ENCODE measurements around the gene CDK5RAP3.
"Not testable (repeated sequence)": the region's sequence is repeated elsewhere in the genome, so short reads cannot be mapped to it uniquely, and the experiment has no call there.

Gene CDK5RAP3, protein sequence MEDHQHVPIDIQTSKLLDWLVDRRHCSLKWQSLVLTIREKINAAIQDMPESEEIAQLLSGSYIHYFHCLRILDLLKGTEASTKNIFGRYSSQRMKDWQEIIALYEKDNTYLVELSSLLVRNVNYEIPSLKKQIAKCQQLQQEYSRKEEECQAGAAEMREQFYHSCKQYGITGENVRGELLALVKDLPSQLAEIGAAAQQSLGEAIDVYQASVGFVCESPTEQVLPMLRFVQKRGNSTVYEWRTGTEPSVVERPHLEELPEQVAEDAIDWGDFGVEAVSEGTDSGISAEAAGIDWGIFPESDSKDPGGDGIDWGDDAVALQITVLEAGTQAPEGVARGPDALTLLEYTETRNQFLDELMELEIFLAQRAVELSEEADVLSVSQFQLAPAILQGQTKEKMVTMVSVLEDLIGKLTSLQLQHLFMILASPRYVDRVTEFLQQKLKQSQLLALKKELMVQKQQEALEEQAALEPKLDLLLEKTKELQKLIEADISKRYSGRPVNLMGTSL

DNA sequence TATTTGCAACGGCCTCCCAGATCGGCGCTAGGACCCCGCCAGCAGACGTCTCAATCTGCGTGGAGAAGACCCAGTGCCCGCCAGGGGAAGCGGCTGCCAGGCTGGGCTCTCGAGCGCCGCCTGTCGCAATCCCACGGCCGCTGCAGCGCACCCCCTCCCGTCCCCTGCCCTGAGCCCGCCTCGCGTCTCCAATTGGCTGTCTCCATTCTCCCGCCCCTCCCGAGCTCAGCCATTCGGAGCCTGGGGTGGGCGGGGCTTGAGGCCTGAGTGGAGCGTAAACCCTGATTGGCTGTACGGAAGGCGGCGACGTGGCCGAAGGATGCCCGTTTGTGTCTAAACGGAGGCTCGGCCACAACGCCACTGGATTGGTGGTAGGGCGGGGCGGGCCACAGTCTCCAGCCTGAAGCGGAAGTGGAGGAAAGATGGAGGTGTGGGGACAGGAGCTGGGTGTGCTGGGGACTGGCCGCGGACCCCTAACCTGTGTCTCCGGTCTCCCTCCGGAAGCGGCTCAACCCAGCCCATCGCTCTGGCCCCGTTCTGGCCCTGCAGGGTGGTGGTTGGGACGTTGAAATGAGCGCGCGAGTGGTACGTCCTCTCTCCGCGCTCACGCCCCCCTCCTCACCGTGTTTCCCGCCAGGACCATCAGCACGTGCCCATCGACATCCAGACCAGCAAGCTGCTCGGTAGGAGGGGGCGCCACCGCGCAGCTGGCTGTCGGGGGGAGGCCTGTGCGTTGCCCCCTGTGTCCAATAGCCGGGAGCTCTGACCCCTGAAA lies at the start of gene CDK5RAP3:
CDK5RAP3 (plus strand) TSS at position 389 of the 775 bp plus-strand sequence; CDS start at position 423, 34 bp downstream.
- DNase-seq: peak; percentile 99

DNA sequence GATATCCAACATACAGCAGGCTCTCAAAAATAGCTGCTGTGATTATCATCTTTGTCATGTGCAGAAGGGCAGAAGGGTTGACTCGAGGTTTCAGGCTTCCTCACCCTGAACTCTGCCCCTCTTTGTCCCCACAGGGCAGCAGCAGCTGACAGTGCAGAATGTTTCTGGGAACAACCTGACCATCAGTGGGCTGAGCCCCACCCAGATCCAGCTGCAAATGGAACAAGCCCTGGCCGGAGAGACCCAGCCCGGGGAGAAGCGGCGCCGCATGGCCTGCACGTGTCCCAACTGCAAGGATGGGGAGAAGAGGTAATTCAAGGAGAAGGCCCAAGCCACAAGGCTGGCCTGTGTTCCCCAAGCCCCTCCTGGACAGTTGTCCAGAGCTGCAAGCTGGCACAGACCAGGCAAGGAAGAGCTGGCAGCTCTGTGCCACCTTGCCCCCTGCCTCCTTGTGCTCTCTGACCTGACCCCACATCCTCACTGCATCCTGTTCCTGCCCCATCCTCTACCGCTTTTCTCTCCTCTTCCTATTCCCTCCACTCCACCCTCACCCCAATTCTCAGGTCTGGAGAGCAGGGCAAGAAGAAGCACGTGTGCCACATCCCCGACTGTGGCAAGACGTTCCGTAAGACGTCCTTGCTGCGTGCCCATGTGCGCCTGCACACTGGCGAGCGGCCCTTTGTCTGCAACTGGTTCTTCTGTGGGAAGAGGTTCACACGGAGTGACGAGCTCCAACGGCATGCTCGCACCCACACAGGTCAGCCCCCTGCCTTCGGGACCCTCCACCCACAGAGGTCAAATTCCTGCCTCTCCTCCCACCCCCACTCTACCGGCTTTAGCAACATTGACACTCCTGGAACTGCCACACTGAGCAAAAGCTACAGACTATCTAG lies 45.9 kb upstream of the CDK5RAP3 start:
- DNase-seq: no peak

DNA sequence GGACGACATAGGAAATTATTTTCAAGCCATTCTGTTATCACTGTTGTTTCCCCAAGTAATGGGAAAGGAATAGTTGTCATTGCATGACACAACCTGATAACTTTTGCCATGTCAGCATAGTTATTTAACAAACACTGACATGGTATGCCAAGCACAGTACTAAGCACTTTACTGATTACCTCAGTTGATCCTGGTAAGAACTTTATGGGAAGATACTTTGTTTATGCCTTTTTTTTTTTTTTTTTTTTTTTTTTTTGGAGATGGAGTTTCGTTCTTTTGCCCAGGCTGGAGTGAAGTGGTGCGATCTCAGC lies 45.3 kb upstream of the CDK5RAP3 start:
- no peak for DNase-seq

DNA sequence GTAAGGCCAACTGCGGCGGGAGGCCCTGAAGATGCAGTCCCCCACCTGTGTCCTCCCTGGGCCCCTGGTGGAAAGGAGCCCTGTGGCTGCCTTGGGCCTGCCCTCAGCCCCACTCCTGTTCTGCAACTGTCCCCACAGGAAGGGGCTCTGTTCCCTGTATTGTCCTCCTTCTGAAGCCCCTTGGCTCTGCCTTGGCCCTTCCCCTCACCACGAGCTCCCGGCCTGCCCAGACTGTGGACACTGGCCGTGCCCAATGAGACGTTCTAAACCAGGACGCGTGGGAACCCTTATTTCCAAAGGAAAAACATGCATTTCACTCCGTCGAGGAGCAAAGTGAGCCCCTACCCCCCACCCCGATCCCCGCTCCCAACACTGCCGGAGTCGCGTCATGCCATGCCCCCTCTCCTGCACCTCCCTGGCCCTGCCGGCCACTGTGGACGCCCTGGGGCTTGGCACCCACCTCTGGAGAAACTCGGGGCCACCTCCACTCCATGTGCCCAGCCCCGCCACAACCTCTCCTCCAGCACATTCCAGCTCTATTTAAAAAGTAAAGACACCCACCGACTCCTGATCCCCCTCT lies 43.0 kb upstream of the CDK5RAP3 start:
- no peak for DNase-seq

DNA sequence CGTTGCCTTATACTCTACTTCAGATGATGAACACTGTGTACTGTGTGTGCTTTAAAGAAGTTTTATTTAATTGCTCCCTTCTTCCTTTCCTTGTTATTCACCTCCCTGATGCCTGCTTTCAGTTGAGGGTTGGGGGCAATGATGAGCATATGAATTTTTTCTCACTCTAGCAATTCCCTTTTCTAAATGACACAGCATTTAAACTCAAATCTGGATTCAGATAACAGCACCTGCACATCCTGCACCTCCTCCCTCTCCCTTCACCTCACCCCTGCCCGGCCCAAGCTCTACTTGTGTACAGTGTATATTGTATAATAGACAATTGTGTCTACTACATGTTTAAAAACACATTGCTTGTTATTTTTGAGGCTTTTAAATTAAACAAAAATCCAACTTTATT lies 42.5 kb upstream of the CDK5RAP3 start:
- no peak for DNase-seq

DNA sequence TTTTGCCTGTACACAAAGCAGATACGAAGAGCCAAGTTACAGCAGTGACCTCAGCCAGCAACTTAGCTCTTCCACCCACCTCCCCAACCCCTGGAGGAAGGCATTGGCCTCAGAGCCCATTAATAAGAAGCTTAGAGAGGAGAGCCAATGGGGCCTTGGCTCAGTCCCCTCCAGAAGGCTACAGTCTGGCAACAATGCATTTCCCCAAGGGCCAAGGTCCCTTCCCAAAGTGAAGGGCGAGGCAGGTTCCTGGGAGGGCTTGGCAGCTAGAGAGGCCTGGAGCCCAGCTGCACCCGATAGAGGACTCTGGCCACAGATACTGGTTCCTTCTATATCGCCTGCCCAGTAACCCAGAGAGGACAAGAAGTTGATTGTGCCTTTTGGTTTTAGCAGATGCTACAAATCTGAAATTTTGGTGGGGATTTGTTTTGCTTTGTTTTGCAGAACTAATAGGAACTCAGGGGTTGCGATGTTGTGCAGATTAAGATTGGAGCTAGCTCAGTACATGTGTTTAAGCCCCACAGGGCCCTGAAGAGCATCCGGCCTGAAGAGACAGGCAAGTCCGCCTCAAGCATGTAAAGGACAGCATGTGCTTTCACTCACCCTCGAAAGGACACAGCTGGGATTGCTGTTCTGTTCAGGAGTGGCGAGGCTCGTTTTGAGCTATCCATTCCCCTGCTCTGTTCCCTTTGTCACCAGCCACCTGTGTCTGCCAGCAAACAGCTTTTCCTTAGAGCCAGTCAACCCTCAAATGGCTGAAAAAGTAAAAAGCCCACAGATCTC lies 41.5 kb upstream of the CDK5RAP3 start:
- no peak for DNase-seq

DNA sequence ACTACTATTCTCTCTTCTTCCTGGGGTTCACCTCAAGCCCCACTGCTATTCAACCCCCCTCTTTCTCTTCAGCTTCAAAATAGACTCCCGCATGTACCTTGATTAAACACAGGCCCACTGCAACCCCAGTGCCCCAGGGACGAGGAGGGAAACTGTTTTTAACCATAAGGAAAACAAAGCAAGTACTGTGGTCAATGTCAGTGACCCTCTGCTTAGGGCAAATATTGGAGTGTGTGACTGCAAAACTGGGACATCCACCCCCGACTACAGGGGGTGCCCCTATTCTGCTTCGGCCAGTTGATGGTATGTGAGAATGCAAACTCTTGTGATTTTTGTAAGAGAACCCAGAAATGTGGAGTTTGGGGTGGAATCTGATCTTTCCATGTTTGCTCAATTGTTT lies 39.1 kb upstream of the CDK5RAP3 start:
- no peak for DNase-seq

DNA sequence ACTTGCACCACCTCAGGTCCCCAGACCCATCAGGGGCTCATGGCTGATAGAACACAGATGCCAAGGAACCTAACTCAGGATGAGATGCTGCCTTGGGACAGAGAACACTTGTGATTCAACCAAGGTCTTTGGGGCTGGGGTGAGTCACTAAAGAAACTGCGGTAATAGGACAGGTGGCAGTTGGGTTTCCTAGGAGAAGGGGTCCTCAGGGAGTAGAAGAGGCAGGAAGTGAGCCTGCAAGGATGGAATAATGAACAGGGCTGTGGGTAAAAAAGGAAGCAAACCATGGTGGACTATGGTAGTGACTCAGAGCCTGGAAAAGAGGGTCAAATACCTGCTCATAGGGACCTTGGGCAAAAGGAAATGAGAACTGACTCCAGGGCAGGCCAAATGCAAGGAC lies 36.1 kb upstream of the CDK5RAP3 start:
- no peak for DNase-seq

DNA sequence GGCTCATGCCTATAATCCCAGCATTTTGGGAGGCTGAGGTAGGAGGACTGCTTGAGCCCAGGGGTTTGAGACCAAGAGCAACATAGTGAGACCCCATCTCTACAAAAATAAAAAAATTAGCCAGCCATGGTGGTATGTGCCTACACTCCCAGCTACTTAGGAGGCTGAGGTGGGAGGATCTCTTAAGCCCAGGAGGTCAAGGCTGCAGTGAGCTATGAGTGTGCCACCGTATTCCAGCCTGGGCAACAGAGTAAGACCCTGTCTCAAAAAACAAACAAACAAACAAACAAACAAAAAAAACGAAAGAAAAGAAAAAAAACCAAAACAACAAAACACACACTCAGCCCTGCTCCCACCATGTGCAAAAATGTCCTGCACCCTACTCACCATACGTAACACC lies 35.4 kb upstream of the CDK5RAP3 start:
- DNase-seq: not testable (repeated sequence)

DNA sequence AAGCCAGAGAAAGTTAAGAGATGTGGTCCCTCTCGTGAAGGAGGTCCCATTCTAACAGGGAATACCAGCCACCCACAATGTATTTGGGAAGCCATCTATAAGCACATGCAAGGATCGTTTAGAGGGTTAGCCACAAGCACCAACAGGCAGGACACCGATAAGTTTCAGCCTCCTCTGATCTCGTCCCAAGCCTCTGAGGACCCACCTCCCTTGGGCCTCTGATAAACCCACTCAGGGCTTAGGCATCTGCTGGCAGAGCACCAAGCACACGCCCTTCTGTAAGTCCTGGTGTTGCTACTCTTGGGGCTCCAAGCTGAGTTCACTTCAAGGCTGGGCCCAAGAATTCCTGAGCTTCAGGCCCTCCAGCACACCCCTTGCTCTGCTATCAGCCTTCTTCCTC lies 35.0 kb upstream of the CDK5RAP3 start:
- DNase-seq: no peak

DNA sequence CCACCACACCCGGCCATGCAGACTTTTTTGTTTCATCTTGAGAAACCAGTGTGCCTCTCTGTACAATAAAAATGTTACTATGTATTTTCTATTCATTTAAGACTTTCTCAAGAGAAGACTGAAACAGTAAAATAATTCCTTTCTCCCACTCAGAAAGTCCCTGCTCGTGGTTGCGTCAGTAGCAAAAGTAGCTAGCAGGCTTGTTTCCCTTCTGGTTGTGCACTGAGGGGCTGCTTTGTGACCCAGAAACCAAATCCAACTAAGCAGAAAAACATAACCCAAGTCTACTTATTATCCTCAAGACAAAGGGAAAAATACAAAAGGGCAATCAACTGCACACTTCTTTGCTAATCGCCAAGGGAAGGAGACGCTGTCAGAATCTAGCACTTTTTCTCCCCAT lies 33.0 kb upstream of the CDK5RAP3 start:
- DNase-seq: no peak

DNA sequence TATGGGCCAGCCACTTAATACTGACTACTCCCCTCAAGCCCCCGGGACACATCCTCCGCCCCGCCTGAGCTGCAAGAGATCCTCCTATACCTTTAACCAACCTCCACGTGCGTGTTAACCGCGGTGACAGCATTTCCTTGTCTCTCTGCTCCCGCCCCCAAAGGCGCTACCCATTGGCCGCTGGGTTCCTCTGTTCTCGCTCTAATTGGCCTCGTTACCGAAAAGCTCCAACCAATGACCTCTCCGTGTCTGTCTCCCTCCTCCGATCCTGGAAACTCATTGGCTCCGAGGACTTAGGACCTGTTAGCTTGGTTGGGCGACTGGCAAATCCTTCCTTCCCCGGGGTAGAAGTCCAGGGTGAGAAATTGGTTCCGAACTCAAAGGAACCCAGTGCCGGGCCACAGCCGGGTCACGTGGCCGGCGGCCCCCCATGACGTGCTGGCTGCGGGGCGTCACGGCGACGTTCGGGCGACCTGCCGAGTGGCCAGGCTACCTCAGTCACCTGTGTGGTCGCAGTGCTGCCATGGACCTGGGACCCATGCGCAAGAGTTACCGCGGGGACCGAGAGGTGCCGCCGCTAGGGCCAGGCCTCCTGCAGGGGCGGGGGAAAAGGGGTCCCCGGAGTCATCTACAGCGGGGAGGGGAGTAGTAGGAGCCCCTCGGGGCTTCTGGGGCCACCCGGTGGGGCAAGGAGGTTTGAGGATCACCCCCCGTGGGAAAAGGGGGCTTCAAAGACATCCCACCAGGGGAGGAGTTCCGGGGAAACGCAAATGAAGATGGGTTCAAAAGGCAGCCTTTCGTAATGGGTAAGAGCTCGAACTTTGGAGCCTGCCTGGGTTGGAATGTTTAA lies 29.4 kb upstream of the CDK5RAP3 start, which contains the start of gene PNPO:
PNPO (plus strand) TSS at position 326 of the 850 bp plus-strand sequence; CDS start at position 431, 105 bp downstream.
- DNase-seq: peak; percentile 95 to 97

DNA sequence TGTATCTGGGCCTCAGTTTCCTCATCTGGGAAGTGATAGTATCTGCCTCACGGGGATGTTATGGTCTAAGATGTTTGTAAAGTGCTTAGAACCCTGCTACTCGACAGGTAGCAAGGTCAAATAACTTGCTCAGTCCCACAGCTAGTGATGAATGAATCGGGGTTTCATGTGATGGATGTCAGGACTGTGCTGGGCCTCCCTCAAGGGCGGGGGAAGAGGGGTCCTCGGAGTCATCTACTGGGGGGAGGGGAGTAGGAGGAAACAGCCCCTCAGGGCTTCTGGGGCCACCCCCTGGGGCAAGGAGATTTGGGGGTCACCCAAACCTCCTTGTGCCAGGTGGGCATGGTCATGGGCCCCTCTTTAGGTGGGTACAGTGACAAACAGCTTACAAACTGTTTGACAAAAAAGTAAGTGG lies 28.8 kb upstream of the CDK5RAP3 start:
- DNase-seq: no peak

DNA sequence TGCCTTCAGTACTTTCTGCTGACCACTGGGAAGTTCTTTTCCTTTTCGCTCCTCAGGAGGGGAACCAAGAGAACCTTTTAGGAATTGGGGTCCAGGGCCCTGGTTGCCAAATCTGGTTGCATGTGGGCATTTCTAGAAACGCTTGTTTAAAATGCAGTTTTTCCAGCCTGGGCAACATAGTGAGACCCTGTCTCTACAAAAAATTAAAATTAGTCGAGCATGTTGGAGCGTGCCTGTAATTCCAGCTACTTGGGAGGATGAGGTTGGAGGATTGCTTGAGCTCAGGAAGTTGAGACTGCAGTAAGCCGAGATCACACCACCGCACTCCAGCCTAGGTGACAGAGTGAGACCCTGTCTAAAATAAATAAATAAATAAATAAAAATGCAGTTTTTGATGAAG lies 28.3 kb upstream of the CDK5RAP3 start:
- DNase-seq: no peak

DNA sequence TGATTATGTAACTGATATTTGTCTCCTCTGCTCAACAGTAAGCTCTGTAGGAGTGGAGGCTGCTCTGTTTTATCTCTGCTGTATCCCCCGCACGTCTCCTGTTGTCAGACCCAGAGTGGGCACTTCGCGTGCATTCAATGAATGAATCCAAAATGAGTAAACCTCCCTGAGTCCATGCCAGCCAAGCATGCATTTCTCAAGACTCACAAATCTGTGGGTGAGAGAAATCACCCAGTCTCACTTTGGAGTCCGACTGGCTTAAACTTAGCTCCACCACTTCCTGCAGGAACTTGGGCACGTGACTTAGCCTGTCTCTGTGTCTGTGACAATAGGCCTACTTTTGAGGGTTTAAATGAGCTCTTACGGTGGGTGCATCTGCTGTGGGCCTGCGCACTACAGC lies 25.8 kb upstream of the CDK5RAP3 start:
- DNase-seq: no peak

DNA sequence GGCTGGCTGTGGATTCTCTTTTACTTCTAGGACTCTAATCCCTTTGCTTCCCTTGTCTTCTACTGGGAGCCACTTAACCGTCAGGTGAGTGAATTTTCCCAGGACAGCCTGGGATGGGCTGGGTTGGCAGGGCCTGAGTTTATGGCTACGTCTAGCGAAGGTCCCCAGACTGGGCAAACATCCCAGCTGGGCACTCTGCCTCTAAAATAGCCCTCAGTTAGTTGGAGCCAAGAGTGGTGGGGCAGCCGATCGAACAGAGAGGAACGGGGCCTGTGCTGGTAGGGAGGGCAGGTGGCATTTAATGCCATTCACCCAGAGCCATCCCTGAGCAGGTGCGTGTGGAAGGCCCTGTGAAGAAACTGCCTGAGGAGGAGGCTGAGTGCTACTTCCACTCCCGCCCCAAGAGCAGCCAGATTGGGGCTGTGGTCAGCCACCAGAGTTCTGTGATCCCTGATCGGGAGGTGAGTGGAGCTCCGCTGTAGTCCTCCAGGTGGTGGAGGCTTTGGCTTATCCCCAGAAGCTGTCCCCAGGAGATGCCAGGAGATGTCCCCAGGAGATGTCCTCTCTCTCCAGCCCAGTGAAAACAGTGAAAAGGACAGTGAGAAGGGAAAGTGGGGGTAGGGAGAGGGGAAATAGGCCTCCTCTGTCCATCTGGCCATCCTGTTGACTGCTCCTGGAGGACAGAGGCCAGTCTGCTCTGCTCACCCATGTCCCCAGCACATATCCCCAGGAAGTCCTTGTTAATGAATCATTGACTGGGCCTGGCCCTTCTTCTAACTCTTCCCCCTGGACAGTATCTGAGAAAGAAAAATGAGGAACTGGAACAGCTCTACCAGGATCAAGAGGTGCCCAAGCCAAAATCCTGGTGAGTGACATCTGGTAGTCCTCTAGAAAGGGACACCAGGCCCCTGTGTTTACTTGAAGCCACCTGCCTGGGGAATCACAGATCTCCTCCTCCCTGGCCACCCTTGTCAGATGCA lies 25.1 kb upstream of the CDK5RAP3 start:
- DNase-seq: no peak

DNA sequence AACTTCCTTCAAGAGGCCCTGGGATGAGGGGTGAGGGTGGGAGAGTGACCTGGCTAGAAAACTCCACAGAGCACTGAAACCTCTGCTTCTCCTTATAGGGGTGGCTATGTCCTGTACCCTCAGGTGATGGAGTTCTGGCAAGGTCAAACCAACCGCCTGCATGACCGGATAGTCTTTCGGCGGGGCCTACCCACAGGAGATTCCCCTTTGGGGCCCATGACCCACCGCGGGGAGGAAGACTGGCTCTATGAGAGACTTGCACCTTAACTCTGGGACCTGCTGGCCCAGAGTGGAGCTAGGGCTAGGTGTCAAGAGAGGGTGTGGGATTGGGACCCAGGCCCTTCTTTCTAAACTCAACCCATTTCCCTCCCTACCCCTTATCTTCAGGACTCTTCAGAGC lies 24.4 kb upstream of the CDK5RAP3 start:
- DNase-seq: no peak

DNA sequence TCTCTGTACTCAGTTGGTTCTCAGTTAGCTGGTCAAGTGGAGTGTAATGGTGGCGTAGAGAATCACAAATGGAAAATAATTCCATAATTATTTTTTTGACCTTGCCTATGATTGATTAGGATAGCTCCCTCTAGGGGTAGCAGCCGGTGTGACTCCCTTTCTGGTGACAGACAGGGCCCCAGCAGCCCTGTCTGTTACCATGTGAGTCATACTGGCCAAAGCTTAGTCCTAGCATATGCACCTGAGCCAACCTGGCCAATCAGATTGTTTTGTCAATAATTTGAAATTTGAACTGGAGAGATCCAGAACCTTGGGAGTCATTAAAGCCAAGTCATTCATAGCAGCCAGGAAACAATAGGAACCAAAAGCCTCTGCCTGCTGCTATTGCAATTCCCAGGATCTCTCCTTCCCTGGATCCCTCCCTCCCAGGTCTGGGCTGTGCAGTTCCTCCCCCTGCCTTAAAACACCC lies 23.9 kb upstream of the CDK5RAP3 start:
- DNase-seq: peak in 1 of 2 experiments; percentile 69

DNA sequence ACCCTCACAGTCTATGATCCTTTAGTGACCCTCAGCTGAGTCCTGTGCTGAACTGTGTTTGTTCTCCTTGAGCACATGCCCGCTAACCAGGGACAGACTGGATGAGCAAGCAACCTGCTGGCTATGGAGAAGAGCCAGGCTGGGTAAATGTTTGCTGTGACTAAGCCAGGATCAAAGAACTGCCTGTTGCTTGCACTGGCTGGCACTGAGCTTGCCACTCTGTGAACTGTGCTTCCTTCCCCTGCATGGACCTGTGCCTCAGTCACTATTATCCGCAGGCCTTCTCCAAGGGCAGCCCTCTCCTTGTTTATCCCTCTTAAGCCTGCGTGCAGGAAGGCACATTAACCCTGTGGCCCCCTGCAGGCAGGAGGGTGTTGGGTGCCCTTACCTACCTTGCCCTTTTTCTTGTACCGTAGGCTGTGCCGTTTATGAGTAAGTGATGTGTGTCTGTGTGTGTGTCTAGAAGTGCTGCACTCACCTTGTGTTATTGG lies 22.2 kb upstream of the CDK5RAP3 start:
- DNase-seq: no peak

All from NCI-H446 (cell line).